ENCODE measurements around the gene OR51G1. TPM values are rescaled to one million over a fixed set of nuclear protein-coding genes. Genes with fewer than 3 reads are reported as not detected.

OR51G1 gene
- total RNA-seq, result not detected in 2 replicates

GRCh38 chr11:4924239-4924638, at the start of gene OR51G1:
Gene OR51G1 (minus strand): TSS chr11:4924339. CDS start chr11:4924339, 0 bp downstream.

GRCh38 chr11:4955613-4956012, 31.5 kb upstream of the OR51G1 start, which contains the start of gene OR51A2:
Gene OR51A2 (minus strand): TSS chr11:4955713. CDS start chr11:4955713, 0 bp downstream.

GRCh38 chr11:4947505-4947904, 23.4 kb upstream of the OR51G1 start, which contains the start of gene OR51A4:
Gene OR51A4 (minus strand): TSS chr11:4947605. CDS start chr11:4947100, 505 bp downstream.

GRCh38 chr11:4919250-4919649, 4.9 kb downstream of the OR51G1 start, which contains the start of gene OR51G2:
Gene OR51G2 (minus strand): TSS chr11:4919350. CDS start chr11:4915663, 3,687 bp downstream.

GRCh38 chr11:4903484-4903883, 20.7 kb downstream of the OR51G1 start, which contains the start of gene OR51A7:
Gene OR51A7 (plus strand): TSS chr11:4903783. CDS start chr11:4907370, 3,587 bp downstream.

GRCh38 chr11:4881860-4882500, 42.2 kb downstream of the OR51G1 start, which contains the start of gene OR51T1:
Gene OR51T1 (plus strand): TSS chr11:4881900. CDS start chr11:4881900, 0 bp downstream.

Other genes with a start within 250 kb of the OR51G1 start
- under 0.01 TPM in 1 of 2 replicates, not detected in the other for gene OR51E2, start 226.5 kb downstream of the OR51G1 start, total RNA-seq
- not detected in 2 replicates for gene MMP26, start 219.6 kb downstream of the OR51G1 start, total RNA-seq
- gene OR51F1, start 154.4 kb downstream of the OR51G1 start, total RNA-seq, result not detected in 2 replicates
- not detected in 2 replicates for gene OR52R1, start 120.0 kb downstream of the OR51G1 start, total RNA-seq
- not detected in 2 replicates for gene OR51F2, start 103.0 kb downstream of the OR51G1 start, total RNA-seq
- gene OR51S1, start 75.1 kb downstream of the OR51G1 start, total RNA-seq, result not detected in 2 replicates
- not detected in 2 replicates for gene OR51T1, start 42.4 kb downstream of the OR51G1 start, total RNA-seq
- not detected in 2 replicates for gene OR51A7, start 20.6 kb downstream of the OR51G1 start, total RNA-seq
- gene OR51G2, start 5.0 kb downstream of the OR51G1 start, total RNA-seq, result not detected in 2 replicates
- gene OR51A4, start 23.3 kb upstream of the OR51G1 start, total RNA-seq, result not detected in 2 replicates
- gene OR51A2, start 31.4 kb upstream of the OR51G1 start, total RNA-seq, result not detected in 2 replicates
- gene OR51L1, start 70.5 kb upstream of the OR51G1 start, total RNA-seq, result not detected in 2 replicates
- gene OR52J3, start 122.2 kb upstream of the OR51G1 start, total RNA-seq, result not detected in 2 replicates
- gene OR52E2, start 135.3 kb upstream of the OR51G1 start, total RNA-seq, result not detected in 2 replicates
- gene OR52E1, start 145.2 kb upstream of the OR51G1 start, total RNA-seq, result 0.16 TPM in 1 of 2 replicates, not detected in the other
- not detected in 2 replicates for gene OR52A5, start 214.0 kb upstream of the OR51G1 start, total RNA-seq
- gene OR52A1, start 230.4 kb upstream of the OR51G1 start, total RNA-seq, result not detected in 2 replicates

Data from bronchial smooth muscle cell (primary cell).